NAMALWA (cell line): Measurements from ENCODE around the gene TMSB15C.

Source experiments
- DNase-seq: peaks from one replicate; pipeline ENCODE4 v3.0.0-alpha.2; 2015; ENCODE audit warnings: low spot score

Gene TMSB15C

DNA sequence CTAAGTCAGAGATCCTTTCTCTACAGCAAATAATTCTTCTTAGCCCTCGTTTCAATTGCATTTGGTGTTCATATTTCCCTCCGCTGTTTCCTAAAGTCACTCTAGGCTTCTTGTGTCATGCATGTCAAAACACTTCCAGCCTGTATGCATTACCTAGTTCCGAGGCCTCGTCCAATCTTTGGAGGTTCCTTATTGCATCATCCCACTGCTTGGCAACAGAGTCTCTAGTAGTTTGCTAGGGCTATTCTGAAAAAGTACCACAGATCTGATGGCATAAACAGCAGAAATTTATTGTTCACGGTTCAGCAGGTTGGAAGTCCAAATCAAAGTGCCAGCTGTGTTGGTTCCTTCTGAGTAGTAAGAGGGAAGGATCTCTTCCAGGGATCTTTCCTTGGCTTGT, 30.4 kb downstream of the TMSB15C start:
- no peak for DNase-seq

DNA sequence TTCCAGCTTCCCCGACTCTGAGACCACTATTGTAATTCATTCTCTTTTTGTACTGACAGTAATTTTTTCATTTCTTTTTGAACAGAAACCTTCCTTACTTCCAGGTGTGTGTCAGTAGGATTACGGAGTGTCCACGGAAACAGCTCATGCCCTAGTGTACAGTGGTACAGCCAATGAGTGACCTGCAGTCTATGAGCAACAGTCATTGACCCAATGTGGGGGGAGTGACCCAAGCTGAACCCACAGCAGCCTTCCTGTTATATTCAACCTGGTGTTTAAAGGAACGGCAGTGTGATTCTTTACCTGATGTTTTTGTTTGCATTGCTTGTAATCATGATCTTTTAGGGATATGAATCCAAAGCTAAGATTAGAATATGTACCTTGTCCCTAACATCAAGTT, 35.0 kb downstream of the TMSB15C start:
- DNase-seq, result no peak

DNA sequence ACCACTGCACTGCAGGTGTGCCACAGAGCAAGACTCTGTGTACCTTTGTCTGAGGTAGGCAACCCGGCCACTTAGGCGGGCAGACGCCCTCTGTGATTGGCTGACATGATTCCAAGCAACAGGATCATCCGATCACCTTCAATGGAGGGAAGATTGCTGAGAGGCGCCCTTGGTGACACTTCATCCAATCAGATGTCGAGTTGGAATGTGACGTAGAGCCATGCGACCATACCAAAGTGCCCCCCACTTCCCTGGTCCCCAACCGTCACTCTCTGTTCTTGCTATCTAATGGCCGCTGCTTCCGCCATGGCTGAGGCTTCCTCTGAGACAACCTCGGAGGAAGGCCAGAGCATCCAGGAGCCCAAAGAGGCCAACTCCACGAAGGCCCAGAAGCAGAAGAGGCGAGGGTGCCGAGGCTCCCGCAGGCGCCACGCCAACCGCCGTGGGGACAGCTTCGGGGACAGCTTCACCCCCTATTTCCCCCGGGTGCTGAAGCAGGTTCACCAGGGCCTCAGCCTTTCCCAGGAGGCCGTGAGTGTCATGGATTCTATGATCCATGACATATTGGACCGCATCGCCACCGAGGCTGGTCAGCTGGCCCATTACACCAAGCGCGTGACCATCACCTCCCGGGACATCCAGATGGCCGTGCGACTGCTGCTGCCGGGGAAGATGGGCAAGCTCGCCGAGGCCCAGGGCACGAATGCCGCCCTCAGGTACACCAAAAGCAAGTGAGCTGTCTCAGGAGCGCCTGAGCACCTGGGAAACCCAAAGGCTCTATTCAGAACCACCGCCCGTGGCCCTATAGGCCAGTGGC, 36.1 kb downstream of the TMSB15C start, which contains the start of gene H2BW2:
H2BW2 (plus strand) TSS at position 268 of the 817 bp plus-strand sequence; CDS start at position 307, 39 bp downstream.
- DNase-seq, result no peak
